Measurements from ENCODE around the gene NFIB. TPM values are rescaled to one million over a fixed set of nuclear protein-coding genes. Genes with fewer than 3 reads are reported as not detected.

Gene NFIB
- total RNA-seq, 1 donor from 2014 or later = 76.4 TPM

- Mint-ChIP-seq H3K9me3 (no peaks in the 10 kb centered on the region), H3K4me3 (no peak overlapping the region), H3K4me1 (ENCODE audit: unreplicated experiment) (peaks cover 9% of the 10 kb centered on the region), H3K27me3 (peaks cover 5% of the 10 kb centered on the region), H3K27ac (no peak overlapping the region), H3K36me3 (no peaks in the 10 kb centered on the region)
- no peak for DNase-seq (ENCODE audit: extremely low spot score, unreplicated experiment)
- no peak for TF ChIP-seq CTCF (conservative IDR thresholded peaks at IDR 0.05)
These were observed 12.4 kb upstream of the NFIB start for GRCh38 chr9:14326264-14326826.

GRCh38 chr9:14325147-14325546 is 11.2 kb upstream of the NFIB start:
- Mint-ChIP-seq H3K27ac (no peak overlapping the region), H3K27me3 (peaks cover 5% of the 10 kb centered on the region), H3K9me3 (no peaks in the 10 kb centered on the region), H3K4me3 (no peak overlapping the region), H3K36me3 (no peaks in the 10 kb centered on the region), H3K4me1 (ENCODE audit: unreplicated experiment) (peaks cover 18% of the 10 kb centered on the region)
- DNase-seq (ENCODE audit: extremely low spot score, unreplicated experiment) = no peak
- no peak for TF ChIP-seq CTCF (conservative IDR thresholded peaks at IDR 0.05)

- H3K4me1 Mint-ChIP-seq (ENCODE audit: unreplicated experiment) = peaks cover 21% of the 10 kb centered on the region
- peak overlapping the region; percentile 95 for H3K27ac Mint-ChIP-seq
- no peaks in the 10 kb centered on the region for H3K9me3 Mint-ChIP-seq
- TF ChIP-seq CTCF (conservative IDR thresholded peaks at IDR 0.05) = no peak
- DNase-seq (ENCODE audit: extremely low spot score, unreplicated experiment) = no peak
- peak overlapping the region; percentile 87 for H3K4me3 Mint-ChIP-seq
- no peaks in the 10 kb centered on the region for H3K36me3 Mint-ChIP-seq
- H3K27me3 Mint-ChIP-seq = peaks cover 5% of the 10 kb centered on the region
These were observed 10.2 kb upstream of the NFIB start for GRCh38 chr9:14323985-14324650.

GRCh38 chr9:14323083-14323971 is 9.4 kb upstream of the NFIB start:
- DNase-seq (ENCODE audit: extremely low spot score, unreplicated experiment) = no peak
- H3K4me3 Mint-ChIP-seq = peak overlapping the region; percentile 87
- H3K36me3 Mint-ChIP-seq = no peaks in the 10 kb centered on the region
- H3K27me3 Mint-ChIP-seq = peaks cover 5% of the 10 kb centered on the region
- H3K4me1 Mint-ChIP-seq (ENCODE audit: unreplicated experiment) = peaks cover 29% of the 10 kb centered on the region
- no peak for TF ChIP-seq CTCF (conservative IDR thresholded peaks at IDR 0.05)
- peak overlapping the region; percentile 95 for H3K27ac Mint-ChIP-seq
- H3K9me3 Mint-ChIP-seq = no peaks in the 10 kb centered on the region

- TF ChIP-seq CTCF (conservative IDR thresholded peaks at IDR 0.05) = peak; percentile 72
- Mint-ChIP-seq H3K27me3 (peaks cover 5% of the 10 kb centered on the region), H3K9me3 (no peaks in the 10 kb centered on the region), H3K36me3 (no peaks in the 10 kb centered on the region), H3K4me3 (peak overlapping the region; percentile 87), H3K4me1 (ENCODE audit: unreplicated experiment) (peaks cover 38% of the 10 kb centered on the region), H3K27ac (peak overlapping the region; percentile 95)
- peak; percentile 95 for DNase-seq (ENCODE audit: extremely low spot score, unreplicated experiment)
These were observed 8.5 kb upstream of the NFIB start for GRCh38 chr9:14322211-14323082.
